HG03095 (cell line): ENCODE data around the gene LMNB1.

Source experiments
- ATAC-seq: cut with Tn5 transposase; IDR thresholded peaks from one replicate; pipeline ENCODE4 v1.9.1; 2021; ENCODE audit warnings: moderate library complexity; ENCODE audit not compliant: unreplicated experiment

LMNB1 gene

DNA sequence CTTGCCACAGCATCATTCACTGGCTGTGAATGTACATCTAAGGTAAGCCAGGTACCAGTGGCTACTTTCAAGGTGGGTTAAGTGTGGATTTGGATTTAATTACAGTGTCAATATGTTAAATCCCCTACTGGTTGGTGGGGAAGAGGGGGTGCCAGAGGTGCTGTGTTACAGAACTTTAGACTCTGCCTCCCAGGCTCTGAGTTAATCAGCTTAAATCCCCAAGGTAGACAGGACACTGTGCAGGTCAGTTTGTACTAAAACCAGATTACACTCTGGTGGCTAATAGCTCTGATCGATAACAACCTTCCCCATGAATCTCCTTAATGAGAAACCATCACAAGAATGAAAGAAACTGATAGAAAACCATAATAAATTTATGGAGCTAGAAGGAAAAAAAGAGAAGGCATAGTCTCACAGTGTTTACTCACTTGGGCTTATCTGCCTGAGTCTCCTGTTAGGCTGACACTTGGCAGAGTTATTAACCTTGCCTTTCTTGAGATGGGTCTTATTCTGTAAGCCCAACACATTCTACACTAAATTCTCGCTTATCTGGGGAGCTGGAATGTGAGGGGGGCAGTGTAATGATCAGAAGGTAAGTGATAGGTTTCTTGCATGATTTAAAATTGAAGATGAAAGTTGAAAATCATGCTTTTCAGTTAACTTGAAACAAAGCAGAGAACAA is 106.8 kb downstream of the LMNB1 start:
- ATAC-seq: no peak

DNA sequence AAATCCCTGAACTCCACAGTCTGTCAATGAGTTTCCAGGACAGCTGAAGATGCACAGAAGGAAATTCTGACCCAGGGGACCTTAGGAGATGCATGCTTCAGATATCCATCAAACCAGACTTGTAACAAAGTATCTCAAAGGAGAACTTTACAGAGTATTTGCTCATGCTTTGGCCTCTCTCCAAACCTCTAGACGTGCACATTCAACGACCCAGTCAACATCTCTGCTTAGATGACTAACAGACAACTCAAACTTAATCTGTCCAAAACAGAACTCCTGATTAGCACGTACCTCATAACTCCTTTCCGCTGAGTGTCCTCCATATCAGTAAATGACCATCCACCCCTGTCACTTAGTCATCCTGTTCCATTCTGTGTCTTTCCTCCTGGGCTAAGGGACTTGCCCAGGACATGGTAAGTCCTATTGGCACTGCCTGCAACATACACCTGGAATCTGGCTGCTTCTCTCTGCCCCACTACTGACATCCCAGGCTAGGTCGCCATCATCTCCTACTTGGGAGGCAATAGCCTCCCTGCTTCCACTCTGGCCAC is 107.4 kb downstream of the LMNB1 start:
- no peak for ATAC-seq
